Esophagus muscularis mucosa (tissue), 3 donors: ENCODE results near the gene DENND11.

Source experiments
- POLR2A ChIP-seq: fragments of 450-650 bp; IDR thresholded peaks from one replicate; pipeline ENCODE4 v1.6.1; 2017; ENCODE audit warnings: antibody characterized with exemption, moderate library complexity, mild to moderate bottlenecking, low read depth
- POLR2AphosphoS5 ChIP-seq, 2 donors: sonication (generic); formaldehyde crosslinking; IDR thresholded peaks; one replicate each; pipeline ENCODE4 v1.6.1; 2017; ENCODE audit warnings: antibody characterized with exemption in 2 of 2
- TF ChIP-seq, protein P1 (sequence below), 3 experiments: fragments of 200-600 bp in 2 of 3; fragments of 450-650 bp in 1 of 3; sonication (generic) in 2 of 3; IDR thresholded peaks; one replicate each; pipeline ENCODE4 v1.5.1; 2017 to 2019; ENCODE audit warnings: antibody characterized with exemption in 3 of 3, mild to moderate bottlenecking in 2 of 3, moderate library complexity in 1 of 3

GRCh38 chr7:141668853-141669252 is 33.1 kb downstream of the DENND11 start:
- TF ChIP-seq POLR2AphosphoS5 (IDR thresholded peaks at IDR 0.05) (no peak), POLR2A (no peak)
- TF ChIP-seq, protein P1, sequence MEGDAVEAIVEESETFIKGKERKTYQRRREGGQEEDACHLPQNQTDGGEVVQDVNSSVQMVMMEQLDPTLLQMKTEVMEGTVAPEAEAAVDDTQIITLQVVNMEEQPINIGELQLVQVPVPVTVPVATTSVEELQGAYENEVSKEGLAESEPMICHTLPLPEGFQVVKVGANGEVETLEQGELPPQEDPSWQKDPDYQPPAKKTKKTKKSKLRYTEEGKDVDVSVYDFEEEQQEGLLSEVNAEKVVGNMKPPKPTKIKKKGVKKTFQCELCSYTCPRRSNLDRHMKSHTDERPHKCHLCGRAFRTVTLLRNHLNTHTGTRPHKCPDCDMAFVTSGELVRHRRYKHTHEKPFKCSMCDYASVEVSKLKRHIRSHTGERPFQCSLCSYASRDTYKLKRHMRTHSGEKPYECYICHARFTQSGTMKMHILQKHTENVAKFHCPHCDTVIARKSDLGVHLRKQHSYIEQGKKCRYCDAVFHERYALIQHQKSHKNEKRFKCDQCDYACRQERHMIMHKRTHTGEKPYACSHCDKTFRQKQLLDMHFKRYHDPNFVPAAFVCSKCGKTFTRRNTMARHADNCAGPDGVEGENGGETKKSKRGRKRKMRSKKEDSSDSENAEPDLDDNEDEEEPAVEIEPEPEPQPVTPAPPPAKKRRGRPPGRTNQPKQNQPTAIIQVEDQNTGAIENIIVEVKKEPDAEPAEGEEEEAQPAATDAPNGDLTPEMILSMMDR (IDR thresholded peaks at IDR 0.05) = no peak
